NCI-H524 treated with DMSO at 0.1 percent for 48 hours (cell line): ENCODE measurements around the gene ETS1.

Experiments used
- DNase-seq: peaks from one replicate; lab custom pipeline; 2025; lab: John Stamatoyannopoulos, UW

Gene ETS1

GRCh38 chr11:128480066-128480465, 107.3 kb downstream of the ETS1 start:
- DNase-seq = no peak

GRCh38 chr11:128479144-128479543, 108.2 kb downstream of the ETS1 start:
- DNase-seq = no peak

DNA sequence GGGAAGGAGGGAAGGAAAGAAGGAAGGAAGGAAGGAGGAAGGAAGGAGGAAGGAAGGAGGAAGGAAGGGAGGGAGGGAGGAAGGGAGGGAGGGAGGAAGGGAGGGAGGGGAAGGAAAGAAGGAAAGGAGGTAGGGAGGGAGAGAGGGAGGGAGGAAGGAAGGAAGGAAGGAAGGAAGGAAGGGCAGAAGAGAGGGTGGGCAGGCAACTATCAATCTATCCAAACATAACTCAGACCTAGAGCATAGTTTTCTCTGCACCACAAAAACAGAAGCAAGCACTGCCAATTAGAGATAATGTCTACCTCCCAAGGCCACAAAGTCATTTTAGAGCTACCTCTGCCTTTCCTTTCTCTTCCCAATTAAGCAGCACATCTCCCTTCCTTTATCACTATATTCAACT, 109.1 kb downstream of the ETS1 start:
- no peak for DNase-seq

DNA sequence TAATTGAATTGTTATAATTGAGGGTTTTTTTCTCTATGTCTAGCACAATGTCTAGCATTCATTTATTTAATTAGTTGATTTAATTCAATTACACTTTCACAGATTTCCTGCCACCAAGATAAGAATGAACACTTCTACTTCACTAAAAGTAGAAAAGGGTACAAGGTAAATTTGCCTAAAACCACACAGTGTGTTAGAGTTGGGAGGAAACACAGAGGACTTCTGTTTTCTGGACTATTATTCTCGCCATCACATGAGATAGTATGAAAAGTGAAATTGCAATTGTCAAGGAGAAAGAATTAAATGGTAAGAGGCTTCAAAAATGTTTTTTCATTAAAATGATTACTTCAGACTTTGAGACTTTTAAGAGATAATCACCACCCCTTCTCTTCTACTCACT, 109.5 kb downstream of the ETS1 start:
- no peak for DNase-seq

DNA sequence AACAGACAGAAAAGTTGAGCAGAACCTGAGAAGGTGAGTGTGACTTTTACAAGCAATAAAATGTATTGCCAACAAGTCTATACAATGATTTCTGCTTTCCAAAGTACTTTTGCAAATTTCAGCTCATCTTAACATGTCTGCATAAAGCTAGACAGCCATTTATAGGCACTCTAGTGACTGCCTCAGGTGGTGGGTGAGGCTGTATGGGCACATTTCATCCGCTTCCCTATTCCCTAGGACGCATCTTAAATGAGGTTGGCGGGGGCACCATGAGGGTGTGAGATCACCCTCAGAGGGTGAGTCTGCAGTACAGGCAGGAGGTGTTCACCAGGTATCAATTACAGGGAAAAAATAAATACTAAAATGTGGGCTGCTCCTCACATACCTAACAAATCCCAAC, 110.1 kb downstream of the ETS1 start:
- DNase-seq = no peak

GRCh38 chr11:128476729-128477128, 110.6 kb downstream of the ETS1 start:
- no peak for DNase-seq

DNA sequence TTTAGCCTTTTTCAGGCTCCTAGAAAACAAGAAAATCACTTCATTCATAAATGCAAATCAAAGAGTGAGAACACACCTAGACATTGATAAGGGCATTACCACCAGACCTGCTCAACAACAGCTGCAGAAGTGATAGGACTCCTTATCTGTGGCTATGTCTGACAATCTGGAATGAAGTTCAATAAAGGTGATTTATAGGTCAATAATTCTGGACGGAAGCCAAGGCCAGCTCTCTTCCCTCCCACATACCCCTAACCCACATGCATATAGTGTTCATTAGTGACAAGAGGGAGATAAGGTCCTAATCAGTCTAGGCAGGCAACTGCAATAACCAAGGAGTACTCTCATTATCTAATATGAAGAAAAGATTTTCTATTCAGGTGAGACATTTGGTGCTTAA, 111.3 kb downstream of the ETS1 start:
- DNase-seq = no peak

DNA sequence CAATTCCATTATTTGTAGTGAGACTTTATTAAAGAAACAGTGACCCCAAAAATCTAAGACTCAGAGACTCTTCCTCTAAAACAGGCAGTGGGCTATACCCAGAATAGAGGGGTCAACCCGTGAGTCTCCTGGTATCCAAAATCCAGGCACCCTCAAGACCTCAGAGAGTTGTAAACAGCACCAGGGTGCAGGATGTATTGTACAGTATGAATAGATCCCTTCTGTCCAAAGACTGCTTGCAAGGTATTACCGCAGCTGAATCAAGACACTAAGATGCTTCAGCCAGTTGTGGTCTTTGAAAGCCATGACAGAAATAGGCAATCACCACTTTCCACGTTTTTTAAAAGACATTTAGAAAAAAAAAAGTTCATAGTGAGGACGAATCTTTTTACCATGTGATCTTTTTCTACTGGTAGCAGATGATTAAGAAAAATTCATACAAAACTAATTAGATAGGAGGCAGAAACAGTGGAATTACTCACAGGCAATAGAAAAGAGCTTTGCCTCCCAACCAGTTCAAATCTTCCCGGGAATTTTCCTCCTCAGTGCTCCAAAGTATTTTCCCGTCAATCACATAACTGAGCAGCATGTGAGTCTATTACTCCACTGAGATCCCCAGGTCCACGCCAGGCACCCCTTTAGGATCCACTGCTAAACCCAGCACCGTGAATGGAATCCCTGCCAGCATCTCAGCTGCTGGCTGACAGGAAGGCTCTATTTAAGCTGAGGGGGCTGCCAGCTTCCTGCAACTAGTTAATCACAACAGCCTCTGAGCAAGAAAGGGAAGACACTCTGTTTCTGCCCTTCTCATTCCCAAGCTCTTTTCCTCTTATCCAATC, 113.1 kb downstream of the ETS1 start:
- no peak for DNase-seq

GRCh38 chr11:128473636-128474035, 113.7 kb downstream of the ETS1 start:
- no peak for DNase-seq

- no peak for DNase-seq
Observed at GRCh38 chr11:128472128-128473089, 114.9 kb downstream of the ETS1 start.

DNA sequence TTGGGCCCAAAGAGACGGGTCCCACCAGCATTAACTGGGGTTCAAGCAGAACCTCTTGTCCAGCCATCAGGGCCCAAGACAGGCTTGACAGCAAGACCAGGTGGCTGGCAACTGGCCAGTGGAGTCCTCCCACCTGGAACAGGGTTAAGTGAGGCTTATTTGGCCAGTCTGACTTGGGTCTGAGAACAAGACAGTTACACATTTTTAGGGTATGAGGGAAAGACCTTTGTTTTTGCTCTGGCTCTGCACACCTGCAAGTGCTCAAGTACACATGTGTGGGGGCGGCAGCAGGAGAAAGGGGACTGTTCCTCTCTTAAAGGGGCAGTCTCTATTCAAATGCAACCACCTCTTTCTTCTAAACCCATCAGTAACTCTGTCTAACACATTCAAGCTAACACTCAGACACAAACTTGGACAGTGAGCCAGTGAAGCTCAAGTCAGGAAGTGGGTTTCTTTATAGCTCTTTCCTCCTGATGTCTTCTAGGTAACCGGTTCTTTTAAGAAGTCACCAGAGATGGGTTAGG, 116.2 kb downstream of the ETS1 start:
- no peak for DNase-seq

DNA sequence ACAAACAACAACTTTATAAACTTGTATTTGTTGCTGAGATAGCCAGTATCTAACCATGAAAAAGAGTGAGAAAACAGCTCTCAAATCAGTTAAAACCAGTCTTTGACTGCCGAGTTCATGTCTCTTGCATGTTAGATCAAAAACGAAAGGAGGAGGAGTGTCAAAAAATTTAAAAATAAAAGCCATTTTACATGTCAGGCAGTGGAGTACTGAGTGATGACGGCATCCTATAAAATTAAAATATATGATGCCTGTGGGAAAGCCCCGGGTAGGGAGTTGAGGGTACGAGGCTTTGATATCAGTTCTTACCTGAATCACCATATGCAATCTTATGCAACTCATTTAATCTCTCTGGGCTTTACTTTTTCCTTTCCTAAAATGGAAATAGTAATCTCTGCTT, 117.3 kb downstream of the ETS1 start:
- DNase-seq = no peak

DNA sequence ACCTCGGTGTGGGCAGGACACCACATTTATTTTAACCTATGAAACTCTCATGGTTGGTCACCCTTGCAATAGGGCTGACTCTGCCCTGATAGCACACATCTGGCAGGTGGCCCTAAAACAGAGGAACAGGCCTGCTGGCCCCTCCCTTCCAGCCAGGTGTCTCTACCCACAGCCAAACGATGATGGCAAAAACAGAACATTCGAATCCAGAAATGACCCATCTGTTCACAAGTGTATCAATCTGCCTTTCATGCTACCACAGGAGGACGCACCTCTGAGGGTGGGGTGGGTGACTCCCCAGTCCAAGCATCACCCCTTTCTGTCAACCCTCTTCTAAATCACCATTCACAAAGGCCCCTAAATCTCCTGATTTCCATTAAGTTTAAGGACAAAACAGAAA, 118.1 kb downstream of the ETS1 start:
- no peak for DNase-seq

DNA sequence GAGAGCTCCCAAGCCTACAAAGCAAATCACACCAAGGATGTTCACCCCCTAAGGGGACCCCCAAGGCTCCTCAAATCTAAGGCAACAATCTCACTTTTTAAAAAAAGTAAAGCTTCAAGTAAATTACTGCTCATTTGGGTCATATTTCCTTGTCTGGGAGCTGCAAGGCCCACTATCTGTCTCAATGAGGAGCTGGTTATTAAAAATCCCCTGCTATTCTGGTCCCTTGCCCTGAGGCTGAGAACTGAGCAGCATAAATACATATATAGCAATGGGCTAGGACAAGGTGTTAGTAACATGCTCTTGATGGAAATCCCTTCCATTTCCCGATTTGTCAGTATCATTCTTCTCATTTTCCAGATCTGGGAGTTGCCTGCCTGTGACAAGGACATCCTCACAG, 119.2 kb downstream of the ETS1 start:
- no peak for DNase-seq

- DNase-seq = no peak
Observed at GRCh38 chr11:128467610-128468041, 119.7 kb downstream of the ETS1 start.

DNA sequence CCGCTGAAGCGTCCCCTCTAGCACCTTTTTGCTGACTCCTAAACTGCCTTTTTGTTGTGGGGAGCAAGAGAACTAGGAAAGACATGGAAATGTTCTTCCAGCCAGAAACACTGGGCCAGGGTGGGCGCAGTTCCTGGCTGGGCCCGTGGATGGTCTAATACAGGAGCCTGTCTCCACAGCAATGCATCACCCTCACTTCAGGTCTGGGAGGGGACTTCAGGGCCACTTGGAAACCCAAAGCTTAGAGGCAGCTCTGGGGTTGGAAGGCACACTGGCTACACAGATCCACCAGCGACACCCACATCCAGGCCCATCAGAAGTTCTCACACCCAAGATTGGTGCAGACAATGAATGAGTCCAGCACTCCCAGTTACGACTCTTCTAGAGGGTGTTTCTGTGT, 120.3 kb downstream of the ETS1 start:
- DNase-seq = no peak

GRCh38 chr11:128465946-128466705, 121.2 kb downstream of the ETS1 start:
- DNase-seq = no peak

GRCh38 chr11:128465531-128465930, 121.8 kb downstream of the ETS1 start:
- no peak for DNase-seq

GRCh38 chr11:128464878-128465450, 122.4 kb downstream of the ETS1 start:
- DNase-seq = no peak

DNA sequence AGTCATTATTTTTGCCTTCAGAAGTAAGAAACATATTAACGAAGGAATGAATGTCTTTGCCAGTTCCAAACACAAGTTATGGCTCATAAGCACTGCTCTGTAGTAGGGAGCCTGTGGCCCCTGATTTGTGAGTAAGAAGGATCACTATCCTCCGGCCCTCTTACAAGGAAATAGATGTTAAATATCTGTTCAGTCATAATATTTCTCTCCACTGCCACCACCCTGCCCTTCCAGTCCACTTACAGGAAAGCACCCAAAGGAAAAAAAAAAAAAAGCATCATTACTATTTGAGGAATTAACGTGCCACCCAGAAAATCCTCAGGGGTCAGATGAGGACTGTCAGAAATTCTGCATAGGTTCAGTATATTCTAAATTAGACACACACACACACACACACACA, 123.4 kb downstream of the ETS1 start:
- no peak for DNase-seq

GRCh38 chr11:128463371-128463829, 124.0 kb downstream of the ETS1 start:
- DNase-seq = no peak

GRCh38 chr11:128462922-128463321, 124.4 kb downstream of the ETS1 start:
- DNase-seq = no peak
